HL-60/S4 treated with phorbol 12-myristate 13-acetate at 8.2 ng/mL for 4 days and 3 days (cell line): Measurements from ENCODE around the gene MIA.
"Not testable (repeated sequence)": the region's sequence is repeated elsewhere in the genome, so short reads cannot be mapped to it uniquely, and the experiment has no call there.

Experiments used
- in situ Hi-C: fragments of 300-500 bp; cut with MboI; formaldehyde crosslinking; loops from 2 replicates; pipeline ENCODE4 v1.15.0; 2022; ENCODE audit warnings: low sequenced_read_pairs

Gene MIA

GRCh38 chr19:40802300-40803169 is 27.2 kb downstream of the MIA start:
- in situ Hi-C loops: no loop called here

GRCh38 chr19:40803170-40803856 is 28.0 kb downstream of the MIA start:
- in situ Hi-C loops: no loop called here

GRCh38 chr19:40803857-40804782 is 28.8 kb downstream of the MIA start:
- in situ Hi-C loops: no loop called here

- in situ Hi-C loops: no loop called here
These were observed 29.5 kb downstream of the MIA start for GRCh38 chr19:40804783-40805242.

- in situ Hi-C loops: no loop called here
These were observed 30.0 kb downstream of the MIA start for GRCh38 chr19:40805258-40805868.

GRCh38 chr19:40806423-40807146 is 31.3 kb downstream of the MIA start:
- in situ Hi-C loops: no loop called here

GRCh38 chr19:40807147-40808020 is 32.1 kb downstream of the MIA start:
- in situ Hi-C loops: no loop called here

GRCh38 chr19:40808021-40808325 is 32.7 kb downstream of the MIA start:
- in situ Hi-C loops: no loop called here

GRCh38 chr19:40808497-40808896 is 33.2 kb downstream of the MIA start:
- in situ Hi-C loops: no loop called here

- in situ Hi-C loops: no loop called here
These were observed 34.2 kb downstream of the MIA start for GRCh38 chr19:40809358-40810086.

GRCh38 chr19:40810160-40810559 is 34.8 kb downstream of the MIA start:
- in situ Hi-C loops: no loop called here

- in situ Hi-C loops: not testable (repeated sequence)
These were observed 35.5 kb downstream of the MIA start for GRCh38 chr19:40810649-40811408.

GRCh38 chr19:40811478-40812341 is 36.4 kb downstream of the MIA start:
- in situ Hi-C loops: no loop called here

- in situ Hi-C loops: not testable (repeated sequence)
These were observed 37.2 kb downstream of the MIA start for GRCh38 chr19:40812571-40812970.

- in situ Hi-C loops: no loop called here
These were observed 37.9 kb downstream of the MIA start for GRCh38 chr19:40813182-40813581.

- in situ Hi-C loops: no loop called here
These were observed 39.9 kb downstream of the MIA start for GRCh38 chr19:40815223-40815622.
